Activated CD8-positive, alpha-beta memory T cell treated with anti-CD3 and anti-CD28 coated beads for 36 hours (primary cell): ENCODE measurements around the gene ZMYM4. TPM values are rescaled to one million over a fixed set of nuclear protein-coding genes. Genes with fewer than 3 reads are reported as not detected.
"Not testable (repeated sequence)": the region's sequence is repeated elsewhere in the genome, so short reads cannot be mapped to it uniquely, and the experiment has no call there.

Source experiments
- CTCF ChIA-PET: fragments of 350-600 bp; sonication (Branson Sonifier 250); formaldehyde crosslinking; loops from one replicate; lab custom pipeline; 2021; ENCODE audit warnings: antibody characterized with exemption; lab: Charles Lee
- POLR2A ChIA-PET: fragments of 350-600 bp; sonication (Branson Sonifier 250); formaldehyde crosslinking; loops from one replicate; lab custom pipeline; 2021; ENCODE audit warnings: antibody characterized with exemption; lab: Charles Lee
- total RNA-seq, 2 experiments: library from RNA; stranded (reverse); gene quantifications; one replicate each; pipeline ENCODE4 v1.2.3, GENCODE V29; 2021

ZMYM4 gene
- total RNA-seq, 2 experiments from 2014 or later: 30.2 to 30.6 TPM

- POLR2A ChIA-PET: no interaction called here
- CTCF ChIA-PET: no interaction called here
These were observed 109.0 kb downstream of the ZMYM4 start for GRCh38 chr1:35377555-35377954.

GRCh38 chr1:35379317-35380000 is 111.0 kb downstream of the ZMYM4 start:
- POLR2A ChIA-PET: no interaction called here
- CTCF ChIA-PET: no interaction called here

GRCh38 chr1:35380111-35380510 is 111.6 kb downstream of the ZMYM4 start:
- POLR2A ChIA-PET, CTCF ChIA-PET: not testable (repeated sequence)

- ChIA-PET CTCF (interaction anchor here (0.7 kb wide), 1 partner anchor 37 kb away, joined by 4 read pairs; no protein-coding TSS in a partner anchor), POLR2A (interaction anchor here (0.6 kb wide), 1 partner anchor 519 kb away, joined by 3 read pairs; no protein-coding TSS in a partner anchor)
These were observed 113.6 kb downstream of the ZMYM4 start for GRCh38 chr1:35382107-35382506.

GRCh38 chr1:35386290-35386689 is 117.8 kb downstream of the ZMYM4 start:
- ChIA-PET CTCF (no interaction called here), POLR2A (no interaction called here)

GRCh38 chr1:35386959-35387358 is 118.5 kb downstream of the ZMYM4 start:
- CTCF ChIA-PET: interaction anchor here (1.2 kb wide), 1 partner anchor 26 kb away, joined by 3 read pairs; no protein-coding TSS in a partner anchor
- POLR2A ChIA-PET: no interaction called here

GRCh38 chr1:35390600-35391494 is 122.3 kb downstream of the ZMYM4 start:
- ChIA-PET POLR2A (no interaction called here), CTCF (no interaction called here)

GRCh38 chr1:35394386-35394785 is 125.9 kb downstream of the ZMYM4 start:
- CTCF ChIA-PET: no interaction called here
- POLR2A ChIA-PET: no interaction called here

GRCh38 chr1:35398739-35399138 is 130.2 kb downstream of the ZMYM4 start:
- ChIA-PET POLR2A (no interaction called here), CTCF (no interaction called here)

- CTCF ChIA-PET: no interaction called here
- POLR2A ChIA-PET: no interaction called here
These were observed 132.5 kb downstream of the ZMYM4 start for GRCh38 chr1:35401049-35401448.

GRCh38 chr1:35406103-35406502 is 137.6 kb downstream of the ZMYM4 start:
- ChIA-PET POLR2A (no interaction called here), CTCF (no interaction called here)

GRCh38 chr1:35407743-35408142 is 139.2 kb downstream of the ZMYM4 start:
- CTCF ChIA-PET: no interaction called here
- POLR2A ChIA-PET: no interaction called here

- POLR2A ChIA-PET: no interaction called here
- CTCF ChIA-PET: no interaction called here
These were observed 140.4 kb downstream of the ZMYM4 start for GRCh38 chr1:35408925-35409324.

- POLR2A ChIA-PET: no interaction called here
- CTCF ChIA-PET: no interaction called here
These were observed 157.6 kb downstream of the ZMYM4 start for GRCh38 chr1:35426097-35426586.

- ChIA-PET POLR2A (no interaction called here), CTCF (no interaction called here)
These were observed 159.9 kb downstream of the ZMYM4 start for GRCh38 chr1:35428360-35428759.

- CTCF ChIA-PET: no interaction called here
These were observed 162.3 kb downstream of the ZMYM4 start for GRCh38 chr1:35430762-35431161.

GRCh38 chr1:35431173-35431599 is 162.7 kb downstream of the ZMYM4 start:
- CTCF ChIA-PET: no interaction called here
- POLR2A ChIA-PET: no interaction called here

More at GRCh38 chr1:35430762-35431161, 162.3 kb downstream of the ZMYM4 start:
- POLR2A ChIA-PET: no interaction called here

- ChIA-PET POLR2A (no interaction called here), CTCF (no interaction called here)
These were observed 163.7 kb downstream of the ZMYM4 start for GRCh38 chr1:35432231-35432630.

- POLR2A ChIA-PET: no interaction called here
- CTCF ChIA-PET: no interaction called here
These were observed 165.2 kb downstream of the ZMYM4 start for GRCh38 chr1:35433714-35434113.

GRCh38 chr1:35434703-35435102 is 166.2 kb downstream of the ZMYM4 start:
- ChIA-PET CTCF (interaction anchor here (1.1 kb wide), 1 partner anchor 134 kb away, joined by 3 read pairs; no protein-coding TSS in a partner anchor), POLR2A (no interaction called here)
